Measurements from ENCODE around the gene RFLNA. TPM values are rescaled to one million over a fixed set of nuclear protein-coding genes. Genes with fewer than 3 reads are reported as not detected.

The RFLNA gene
- total and polyA plus RNA-seq, 2 experiments from 2014 or later, result 3.9 to 20.4 TPM

- TF ChIP-seq ZNF462 (CRISPR knock-in tag; IDR thresholded peaks at IDR 0.05), result no peak
- no peak for TF ChIP-seq NANOG (IDR thresholded peaks at IDR 0.05; ENCODE audit: borderline replicate concordance)
- no peak for TF ChIP-seq POLR2AphosphoS5 (IDR thresholded peaks at IDR 0.05; ENCODE audit: low read depth)
- no peak for TF ChIP-seq ZNF114 (CRISPR knock-in tag; IDR thresholded peaks at IDR 0.05)
Measured at GRCh38 chr12:124352839-124353238, 57.9 kb downstream of the RFLNA start (continued).

GRCh38 chr12:124354400-124354799, 59.5 kb downstream of the RFLNA start:
- no peak overlapping the region for H3K27ac Mint-ChIP-seq
- Histone ChIP-seq H3K36me3 (ENCODE audit: insufficient read depth) (no peaks in the 10 kb centered on the region), H2AFZ (no peak overlapping the region), H4K20me1 (replicated peaks; ENCODE audit: insufficient read depth) (peaks cover 10% of the 10 kb centered on the region; the same call in 1 of the 2 replicates), H3K27ac (ENCODE audit: low read depth) (no peak overlapping the region), H3K9me2 (ENCODE audit: insufficient read depth) (no peaks in the 10 kb centered on the region), H3K79me2 (replicated peaks; ENCODE audit: insufficient read depth) (no peaks in the 10 kb centered on the region), H3K4me1 (ENCODE audit: insufficient read depth) (no peaks in the 10 kb centered on the region), H3K4me2 (no peak overlapping the region), H3K4me3 (no peak overlapping the region), H3F3A (replicated peaks; ENCODE audit: low read depth) (no peaks in the 10 kb centered on the region), H3K27me3 (ENCODE audit: insufficient read depth) (no peaks in the 10 kb centered on the region)
- DNase-seq (ENCODE audit: low spot score), result no peak
- no peaks in the 10 kb centered on the region for H3K9me3 Mint-ChIP-seq
- no peak for ATAC-seq
- peaks cover 23% of the 10 kb centered on the region for H3K27me3 Mint-ChIP-seq (ENCODE audit: insufficient read depth, low read depth, poor library complexity)
- H3K4me3 Mint-ChIP-seq, result no peak overlapping the region
- H3K4me1 Mint-ChIP-seq, result no peaks in the 10 kb centered on the region
- TF ChIP-seq JUNB (IDR thresholded peaks at IDR 0.05; ENCODE audit: unreplicated experiment), result no peak
- H3K36me3 Mint-ChIP-seq (ENCODE audit: low read depth), result peaks cover 55% of the 10 kb centered on the region

- Mint-ChIP-seq H3K27me3 (ENCODE audit: insufficient read depth, low read depth, poor library complexity) (peaks cover 22% of the 10 kb centered on the region), H3K9me3 (no peaks in the 10 kb centered on the region), H3K4me1 (no peaks in the 10 kb centered on the region), H3K36me3 (ENCODE audit: low read depth) (peaks cover 52% of the 10 kb centered on the region), H3K4me3 (no peak overlapping the region), H3K27ac (no peak overlapping the region)
- Histone ChIP-seq H3K79me2 (replicated peaks; ENCODE audit: insufficient read depth) (no peaks in the 10 kb centered on the region), H3K9me2 (ENCODE audit: insufficient read depth) (no peaks in the 10 kb centered on the region), H3F3A (replicated peaks; ENCODE audit: low read depth) (no peaks in the 10 kb centered on the region), H2AFZ (no peak overlapping the region), H3K4me2 (no peak overlapping the region), H4K20me1 (replicated peaks; ENCODE audit: insufficient read depth) (peaks cover 10% of the 10 kb centered on the region; the same call in 1 of the 2 replicates), H3K36me3 (ENCODE audit: insufficient read depth) (no peaks in the 10 kb centered on the region), H3K27me3 (ENCODE audit: insufficient read depth) (no peaks in the 10 kb centered on the region), H3K27ac (ENCODE audit: low read depth) (no peak overlapping the region), H3K4me3 (no peak overlapping the region), H3K4me1 (ENCODE audit: insufficient read depth) (no peaks in the 10 kb centered on the region)
- DNase-seq (ENCODE audit: low spot score), result no peak
- no peak for TF ChIP-seq POLR2AphosphoS5 (IDR thresholded peaks at IDR 0.05; ENCODE audit: low read depth)
- no peak for ATAC-seq
Measured at GRCh38 chr12:124356221-124356620, 61.3 kb downstream of the RFLNA start.

Data from GM23338 (cell line).